Keratinocyte (primary cell): ENCODE results near the gene GYS2. TPM values are rescaled to one million over a fixed set of nuclear protein-coding genes. Genes with fewer than 3 reads are reported as not detected.

Source experiments
- DNase-seq: peaks from one replicate; pipeline ENCODE4 v3.0.0-alpha.2; 2011; ENCODE audit warnings: low read depth, missing footprints, low spot score
- FAIRE-seq: peaks from 2 replicates; lab custom pipeline; 2011; peaks lifted over from hg19 to GRCh38; lab: Jason Lieb, UNC
- H2AFZ ChIP-seq: 2 replicates; pipeline ENCODE4 v1.6.0; 2012; ENCODE audit warnings: low read length, control low read depth, inconsistent platforms; ENCODE audit not compliant: control insufficient read depth
- H3K27ac ChIP-seq: 2 replicates; pipeline ENCODE4 v1.5.1; 2011; ENCODE audit warnings: low read length; ENCODE audit not compliant: control insufficient read depth, insufficient read depth
- H3K27me3 ChIP-seq: 3 replicates; pipeline ENCODE4 v1.6.0; 2011; ENCODE audit warnings: low read length; ENCODE audit not compliant: control insufficient read depth, insufficient read depth; ENCODE audit errors: extremely low read depth
- H3K36me3 ChIP-seq, 2 experiments: 2 replicates in 1 of 2; 3 replicates in 1 of 2; pipeline ENCODE4 v1.5.1; 2011; ENCODE audit warnings: low read length in 2 of 2, mild to moderate bottlenecking in 1 of 2; ENCODE audit not compliant: control insufficient read depth in 2 of 2, insufficient read depth in 2 of 2; ENCODE audit errors: extremely low read depth in 1 of 2
- H3K4me1 ChIP-seq: 3 replicates; pipeline ENCODE4 v1.5.1; 2011; ENCODE audit warnings: low read length; ENCODE audit not compliant: control insufficient read depth, insufficient read depth; ENCODE audit errors: extremely low read depth
- H3K4me2 ChIP-seq: 3 replicates; pipeline ENCODE4 v1.6.0; 2011; ENCODE audit warnings: low read depth, low read length; ENCODE audit not compliant: control insufficient read depth, insufficient read depth; ENCODE audit errors: extremely low read depth
- H3K4me3 ChIP-seq, 3 experiments: fragments of 200-600 bp in 1 of 3; sonication (generic) in 1 of 3; 2 replicates in 2 of 3; 3 replicates in 1 of 3; pipeline ENCODE4 v1.5.1; 2011 to 2016; ENCODE audit warnings: low read length in 3 of 3, mild to moderate bottlenecking in 3 of 3, control low read depth in 2 of 3, inconsistent platforms in 1 of 3, low read depth in 1 of 3, mixed read lengths in 1 of 3, mixed run types in 1 of 3, moderate library complexity in 1 of 3; ENCODE audit not compliant: control insufficient read depth in 2 of 3, insufficient read depth in 2 of 3; ENCODE audit errors: extremely low read depth in 1 of 3
- H3K79me2 ChIP-seq: 2 replicates; pipeline ENCODE4 v1.6.0; 2012; ENCODE audit warnings: low read length; ENCODE audit not compliant: control insufficient read depth, insufficient read depth
- H3K9ac ChIP-seq: 3 replicates; pipeline ENCODE4 v1.6.0; 2011; ENCODE audit warnings: low read length; ENCODE audit not compliant: control insufficient read depth, insufficient read depth; ENCODE audit errors: extremely low read depth
- H3K9me1 ChIP-seq: 3 replicates; pipeline ENCODE4 v1.6.0; 2011; ENCODE audit warnings: low read length; ENCODE audit not compliant: control insufficient read depth, insufficient read depth; ENCODE audit errors: extremely low read depth
- H3K9me3 ChIP-seq: 2 replicates; pipeline ENCODE4 v1.5.1; 2012; ENCODE audit warnings: low read depth, low read length; ENCODE audit not compliant: control insufficient read depth
- H4K20me1 ChIP-seq: 3 replicates; pipeline ENCODE4 v1.6.0; 2011; ENCODE audit warnings: low read length; ENCODE audit not compliant: control insufficient read depth, insufficient read depth; ENCODE audit errors: extremely low read depth
- CTCF ChIP-seq, 3 experiments: IDR thresholded peaks in 1 of 3; conservative IDR thresholded peaks in 1 of 3; optimal IDR thresholded peaks in 1 of 3; 2 replicates in 2 of 3; 3 replicates in 1 of 3; pipeline versions ENCODE3 to v1.5.1; 2011; ENCODE audit warnings: low read length in 3 of 3, mild to moderate bottlenecking in 3 of 3, moderate library complexity in 2 of 3, control low read depth in 1 of 3, inconsistent platforms in 1 of 3; ENCODE audit not compliant: insufficient read depth in 2 of 3; ENCODE audit errors: extremely low read depth in 1 of 3
- EZH2 ChIP-seq: IDR thresholded peaks from one replicate; pipeline ENCODE4 v1.6.1; 2012; ENCODE audit warnings: inconsistent platforms, mild to moderate bottlenecking, low read length, moderate library complexity
- dilution Hi-C: fragments of 300-500 bp; cut with MboI; formaldehyde crosslinking; loops from one replicate; pipeline ENCODE4 v1.7.0; 2020; ENCODE audit warnings: low sequenced_read_pairs; ENCODE audit not compliant: extremely low pct_ligation_motif_present
- polyA plus RNA-seq, 5 experiments: library from polyadenylated mRNA; depleted of rRNA in 3 of 5; stranded (reverse) in 3 of 5; stranded (forward) in 1 of 5; unstranded in 1 of 5; fragments of >200 nt; gene quantifications; 1 replicate in 1 of 5; 2 replicates in 3 of 5; 3 replicates in 1 of 5; pipeline versions ENCODE4 v1.2.1 to v1.2.3, GENCODE V29; 2011 to 2012; ENCODE audit warnings: missing spikeins in 2 of 5, low read depth in 1 of 5, low replicate concordance in 1 of 5

Gene GYS2
- polyA plus RNA-seq, 1 donor (not counting 4 experiments of a cell fraction or from before 2014, with no cell fraction given): not detected

GRCh38 chr12:21523148-21523547, 81.5 kb downstream of the GYS2 start:
- Histone ChIP-seq H3K27me3 (peaks cover 14% of the 10 kb centered on the region), H3K4me2 (no peak overlapping the region), H3K4me3 (no peak overlapping the region), H3K79me2 (no peaks in the 10 kb centered on the region), H3K9me3 (no peaks in the 10 kb centered on the region), H3K9me1 (no peaks in the 10 kb centered on the region), H3K9ac (no peak overlapping the region), H3K36me3 (no peaks in the 10 kb centered on the region), H4K20me1 (no peaks in the 10 kb centered on the region), H3K4me1 (no peaks in the 10 kb centered on the region), H3K27ac (no peak overlapping the region), H2AFZ (no peak overlapping the region)
- dilution Hi-C loops: no loop called here
- TF ChIP-seq CTCF (optimal IDR thresholded peaks at IDR 0.05 in 1 of 3, IDR thresholded peaks at IDR 0.05 in 1 of 3, conservative IDR thresholded peaks at IDR 0.05 in 1 of 3; ENCODE audit: extremely low read depth in 1 of 3, insufficient read depth in 2 of 3, low read length in 3 of 3) (no peak), EZH2 (no peak)
- DNase-seq: no peak
- no peak for FAIRE-seq

GRCh38 chr12:21521541-21521940, 83.1 kb downstream of the GYS2 start:
- Histone ChIP-seq H3K36me3 (no peaks in the 10 kb centered on the region), H3K27ac (no peak overlapping the region), H3K9me1 (no peaks in the 10 kb centered on the region), H2AFZ (no peak overlapping the region), H4K20me1 (no peaks in the 10 kb centered on the region), H3K79me2 (no peaks in the 10 kb centered on the region), H3K9me3 (no peaks in the 10 kb centered on the region), H3K9ac (no peak overlapping the region), H3K27me3 (no peaks in the 10 kb centered on the region), H3K4me1 (no peaks in the 10 kb centered on the region), H3K4me3 (no peak overlapping the region), H3K4me2 (no peak overlapping the region)
- FAIRE-seq (no peak), DNase-seq (no peak)
- dilution Hi-C loops: no loop called here
- TF ChIP-seq EZH2 (no peak), CTCF (optimal IDR thresholded peaks at IDR 0.05 in 1 of 3, IDR thresholded peaks at IDR 0.05 in 1 of 3, conservative IDR thresholded peaks at IDR 0.05 in 1 of 3; ENCODE audit: extremely low read depth in 1 of 3, insufficient read depth in 2 of 3, low read length in 3 of 3) (no peak)
